GM23248 (cell line): ENCODE measurements around the gene CD8A.
"Not testable (repeated sequence)": the region's sequence is repeated elsewhere in the genome, so short reads cannot be mapped to it uniquely, and the experiment has no call there.

Experiments used
- EZH2 ChIP-seq: fragments of 200-600 bp; sonication (generic); IDR thresholded peaks from 2 replicates; pipeline ENCODE4 v1.6.1; 2018; ENCODE audit warnings: antibody characterized with exemption, mild to moderate bottlenecking; ENCODE audit not compliant: insufficient read depth, poor library complexity, severe bottlenecking
- EZH2phosphoT487 ChIP-seq: fragments of 200-600 bp; sonication (generic); IDR thresholded peaks from 2 replicates; pipeline ENCODE4 v1.6.1; 2018; ENCODE audit warnings: antibody characterized with exemption, moderate library complexity, mild to moderate bottlenecking, low read depth; ENCODE audit not compliant: insufficient read depth

DNA sequence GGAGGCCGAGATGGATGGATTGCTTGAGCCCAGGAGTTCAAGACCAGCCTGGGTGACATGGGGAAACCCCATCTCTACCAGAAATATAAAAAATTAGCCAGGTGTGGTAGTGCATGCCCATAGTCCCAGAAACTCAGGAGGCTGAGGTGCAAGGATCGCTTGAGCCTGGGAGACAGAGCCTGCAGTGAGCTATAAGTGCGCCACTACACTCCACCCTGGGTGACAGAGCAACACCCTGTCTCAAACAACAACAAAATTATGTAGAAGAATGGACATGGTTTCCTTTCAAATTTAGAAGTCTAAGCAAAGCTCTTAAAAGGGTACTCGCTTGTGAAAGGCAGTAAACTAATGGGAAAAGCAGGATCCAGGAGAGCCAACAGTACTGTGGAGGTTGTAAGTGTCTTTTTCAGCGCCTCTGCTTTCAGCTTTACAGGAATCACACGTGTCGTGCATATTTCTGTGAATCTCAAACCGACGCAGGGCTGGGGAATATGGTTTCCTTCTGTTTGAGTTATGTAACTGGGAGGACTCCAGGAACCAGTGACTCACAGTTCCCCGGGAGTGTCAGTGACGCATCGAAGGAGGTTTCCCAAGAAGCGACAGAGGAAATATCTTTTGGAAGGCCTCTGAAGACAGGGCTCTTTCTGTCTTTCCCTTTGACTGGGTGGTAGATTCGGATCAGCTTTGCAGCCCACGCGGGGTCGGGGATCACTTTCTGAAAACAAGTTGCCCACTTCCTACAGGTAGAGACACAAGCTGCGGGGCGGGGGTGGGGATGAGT is 46.4 kb upstream of the CD8A start:
- not testable (repeated sequence) for TF ChIP-seq EZH2, EZH2phosphoT487
